ENCODE results near the gene EPDR1.
A peak's percentile ranks its signal among the peaks of the same experiment; 100 is the strongest.
"Not testable (repeated sequence)": the region's sequence is repeated elsewhere in the genome, so short reads cannot be mapped to it uniquely, and the experiment has no call there.

Gene EPDR1

GRCh38 chr7:37927773-37928444, 7.5 kb downstream of the EPDR1 start:
- DNase-seq: no peak

- no peak for DNase-seq
Observed at GRCh38 chr7:37928878-37929277, 8.4 kb downstream of the EPDR1 start.

- no peak for DNase-seq
Observed at GRCh38 chr7:37930226-37930948, 9.9 kb downstream of the EPDR1 start.

GRCh38 chr7:37932543-37932942, 12.1 kb downstream of the EPDR1 start:
- DNase-seq: no peak

GRCh38 chr7:37933018-37933566, 12.7 kb downstream of the EPDR1 start:
- no peak for DNase-seq

- DNase-seq: peak in 27 of 56 donors; percentile 2 to 55 (median 21)
Observed at GRCh38 chr7:37942934-37943610, 22.6 kb downstream of the EPDR1 start.

- DNase-seq: peak in 16 of 56 donors; percentile 2 to 53 (median 21)
Observed at GRCh38 chr7:37943905-37944736, 23.7 kb downstream of the EPDR1 start.

GRCh38 chr7:37944737-37945054, 24.3 kb downstream of the EPDR1 start:
- no peak for DNase-seq

GRCh38 chr7:37945336-37945735, 24.9 kb downstream of the EPDR1 start:
- no peak for DNase-seq

GRCh38 chr7:37947138-37947940, 26.9 kb downstream of the EPDR1 start:
- no peak for DNase-seq

GRCh38 chr7:37947941-37948210, 27.4 kb downstream of the EPDR1 start:
- DNase-seq: no peak

- DNase-seq: no peak
Observed at GRCh38 chr7:37952240-37952639, 31.8 kb downstream of the EPDR1 start.

- DNase-seq: not testable (repeated sequence)
Observed at GRCh38 chr7:37954217-37954616, 33.8 kb downstream of the EPDR1 start.

- DNase-seq: no peak
Observed at GRCh38 chr7:37956791-37957190, 36.4 kb downstream of the EPDR1 start.

GRCh38 chr7:37957221-37957970, 37.0 kb downstream of the EPDR1 start:
- no peak for DNase-seq

- DNase-seq: no peak
Observed at GRCh38 chr7:37960483-37960882, 40.0 kb downstream of the EPDR1 start.

GRCh38 chr7:37961251-37961650, 40.8 kb downstream of the EPDR1 start:
- no peak for DNase-seq

- DNase-seq: no peak
Observed at GRCh38 chr7:37964196-37964595, 43.8 kb downstream of the EPDR1 start.

GRCh38 chr7:37970211-37970610, 49.8 kb downstream of the EPDR1 start:
- no peak for DNase-seq

GRCh38 chr7:37971491-37971890, 51.1 kb downstream of the EPDR1 start:
- DNase-seq: no peak

Data from amygdala (tissue), 56 donors.